SU-DHL-6 (cell line): ENCODE measurements around the gene CENPI.

Experiments used
- H2AFZ ChIP-seq: fragments of 200-600 bp; sonication (generic); 2 replicates; pipeline ENCODE4 v1.6.1; 2014; ENCODE audit warnings: low read depth, mild to moderate bottlenecking, moderate library complexity, mixed read lengths, antibody characterized with exemption, low read length; ENCODE audit not compliant: severe bottlenecking
- H3F3A ChIP-seq: fragments of 200-600 bp; shearing (Covaris generic); 2 replicates; pipeline ENCODE4 v1.6.0; 2016; ENCODE audit warnings: antibody characterized with exemption, mild to moderate bottlenecking; ENCODE audit not compliant: insufficient read depth
- H3K27ac ChIP-seq: fragments of 200-600 bp; sonication (generic); 2 replicates; pipeline ENCODE4 v1.5.1; 2016; ENCODE audit warnings: low read depth, mild to moderate bottlenecking, low read length, moderate library complexity, mixed read lengths
- H3K27me3 ChIP-seq: fragments of 200-600 bp; sonication (generic), shearing (Covaris generic); 2 replicates; pipeline ENCODE4 v1.6.0; 2014; ENCODE audit warnings: mild to moderate bottlenecking, low read length
- H3K36me3 ChIP-seq: fragments of 200-600 bp; sonication (generic); 2 replicates; pipeline ENCODE4 v1.6.1; 2014; ENCODE audit warnings: mild to moderate bottlenecking, low read length, mixed read lengths
- H3K4me2 ChIP-seq: fragments of 300-600, 200-600 bp; shearing (Covaris generic), sonication (generic); 2 replicates; pipeline ENCODE4 v1.6.0; 2014; ENCODE audit warnings: low read length, low read depth, mild to moderate bottlenecking; ENCODE audit not compliant: poor library complexity, severe bottlenecking
- H3K4me3 ChIP-seq: fragments of 200-600 bp; sonication (generic); 2 replicates; pipeline ENCODE4 v1.5.1; 2014; ENCODE audit warnings: antibody characterized with exemption, low read length, mild to moderate bottlenecking, mixed read lengths; ENCODE audit not compliant: insufficient read depth, poor library complexity, severe bottlenecking
- H3K79me2 ChIP-seq: fragments of 200-600 bp; sonication (generic); 2 replicates; pipeline ENCODE4 v1.6.1; 2014; ENCODE audit warnings: mild to moderate bottlenecking, low read length, moderate library complexity; ENCODE audit not compliant: insufficient read depth
- H3K9ac ChIP-seq: fragments of 200-600 bp; sonication (generic); 2 replicates; pipeline ENCODE4 v1.7.0; 2014; ENCODE audit warnings: mild to moderate bottlenecking, low read length
- H3K9me2 ChIP-seq: fragments of 200-600 bp; sonication (generic); replicated peaks from 2 replicates; pipeline ENCODE4 v1.6.1; 2014; ENCODE audit warnings: low read length; ENCODE audit not compliant: insufficient read depth
- H3K9me3 ChIP-seq: fragments of 200-600 bp; sonication (generic); 2 replicates; pipeline ENCODE4 v1.6.1; 2014; ENCODE audit warnings: low read length, mixed read lengths; ENCODE audit not compliant: insufficient read depth
- H4K20me1 ChIP-seq: fragments of 200-600 bp; sonication (generic); 2 replicates; pipeline ENCODE4 v1.6.1; 2014; ENCODE audit warnings: low read depth, mild to moderate bottlenecking, antibody characterized with exemption, low read length, moderate library complexity, mixed read lengths
- EZH2phosphoT487 ChIP-seq: fragments of 200-600 bp; sonication (generic), shearing (Covaris generic); conservative IDR thresholded peaks from 2 replicates; pipeline ENCODE4 v1.6.1; 2018; ENCODE audit warnings: mild to moderate bottlenecking, antibody characterized with exemption, low read length, moderate library complexity, mixed read lengths
- TF ChIP-seq, protein P1 (sequence below): fragments of 200-600 bp; sonication (generic); IDR thresholded peaks from one replicate; pipeline ENCODE4 v1.5.1; 2017; ENCODE audit warnings: antibody characterized with exemption, mild to moderate bottlenecking, low read length, moderate library complexity; ENCODE audit not compliant: insufficient read depth, poor library complexity, severe bottlenecking

The CENPI gene

DNA sequence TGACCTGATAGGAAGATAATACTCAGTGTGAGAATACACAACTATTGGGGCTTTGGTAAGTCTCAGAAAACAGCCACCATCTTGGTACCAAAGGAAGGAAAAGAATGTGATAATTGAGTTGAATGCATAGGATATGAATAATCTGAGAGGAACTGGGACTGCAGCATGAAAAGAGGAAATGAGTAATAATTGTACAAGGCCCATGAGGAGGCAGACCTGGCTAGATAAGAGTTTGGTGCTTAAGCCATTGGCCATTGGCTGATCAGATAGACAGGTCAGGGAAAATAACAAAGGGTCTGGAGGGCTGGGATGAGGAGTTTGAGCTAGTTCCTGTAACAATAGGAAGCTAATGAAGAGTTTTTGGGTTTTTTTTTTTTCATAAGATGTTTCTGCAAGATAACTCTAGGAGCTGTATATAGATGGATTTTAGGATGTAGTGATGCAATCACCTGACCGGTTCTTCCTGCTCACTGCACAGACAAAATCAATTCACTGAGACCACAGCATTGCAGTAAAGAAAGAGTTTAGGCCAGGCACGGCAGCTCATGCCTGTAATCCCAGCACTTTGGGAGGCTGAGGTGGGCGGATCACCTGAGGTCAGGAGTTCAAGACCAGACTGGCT, 40.8 kb upstream of the CENPI start:
- Histone ChIP-seq H2AFZ (no peak overlapping the region), H4K20me1 (no peaks in the 10 kb centered on the region), H3K27me3 (no peaks in the 10 kb centered on the region), H3K36me3 (no peaks in the 10 kb centered on the region), H3K9ac (no peak overlapping the region), H3K9me3 (no peaks in the 10 kb centered on the region), H3F3A (no peaks in the 10 kb centered on the region), H3K9me2 (no peaks in the 10 kb centered on the region), H3K4me2 (no peak overlapping the region), H3K79me2 (no peaks in the 10 kb centered on the region), H3K4me3 (no peak overlapping the region), H3K27ac (no peak overlapping the region)
- TF ChIP-seq, protein P1, sequence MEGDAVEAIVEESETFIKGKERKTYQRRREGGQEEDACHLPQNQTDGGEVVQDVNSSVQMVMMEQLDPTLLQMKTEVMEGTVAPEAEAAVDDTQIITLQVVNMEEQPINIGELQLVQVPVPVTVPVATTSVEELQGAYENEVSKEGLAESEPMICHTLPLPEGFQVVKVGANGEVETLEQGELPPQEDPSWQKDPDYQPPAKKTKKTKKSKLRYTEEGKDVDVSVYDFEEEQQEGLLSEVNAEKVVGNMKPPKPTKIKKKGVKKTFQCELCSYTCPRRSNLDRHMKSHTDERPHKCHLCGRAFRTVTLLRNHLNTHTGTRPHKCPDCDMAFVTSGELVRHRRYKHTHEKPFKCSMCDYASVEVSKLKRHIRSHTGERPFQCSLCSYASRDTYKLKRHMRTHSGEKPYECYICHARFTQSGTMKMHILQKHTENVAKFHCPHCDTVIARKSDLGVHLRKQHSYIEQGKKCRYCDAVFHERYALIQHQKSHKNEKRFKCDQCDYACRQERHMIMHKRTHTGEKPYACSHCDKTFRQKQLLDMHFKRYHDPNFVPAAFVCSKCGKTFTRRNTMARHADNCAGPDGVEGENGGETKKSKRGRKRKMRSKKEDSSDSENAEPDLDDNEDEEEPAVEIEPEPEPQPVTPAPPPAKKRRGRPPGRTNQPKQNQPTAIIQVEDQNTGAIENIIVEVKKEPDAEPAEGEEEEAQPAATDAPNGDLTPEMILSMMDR = no peak
- TF ChIP-seq EZH2phosphoT487 = no peak

DNA sequence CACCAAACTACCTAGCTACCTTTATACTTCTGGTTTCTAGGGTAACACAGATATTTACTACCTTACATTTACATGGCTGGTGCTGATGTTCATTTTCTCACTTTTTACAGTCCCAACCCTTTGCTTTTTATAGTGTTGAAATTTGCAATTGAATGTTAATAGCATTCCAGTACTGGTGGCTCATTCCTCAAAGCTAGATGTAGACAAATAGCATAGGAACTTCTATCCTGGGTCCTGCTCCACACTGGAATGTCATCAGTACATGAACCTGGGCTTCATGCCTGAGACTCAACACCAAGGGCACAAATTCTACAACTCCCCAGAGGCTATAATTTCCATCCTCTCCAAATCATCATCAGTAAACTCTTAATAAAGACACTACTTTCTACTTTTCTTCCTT, 35.8 kb upstream of the CENPI start:
- H4K20me1 ChIP-seq = no peaks in the 10 kb centered on the region
- no peaks in the 10 kb centered on the region for H3F3A ChIP-seq
- no peak overlapping the region for H3K4me2 ChIP-seq
- H3K9me2 ChIP-seq = no peaks in the 10 kb centered on the region
- no peaks in the 10 kb centered on the region for H3K9me3 ChIP-seq
- TF ChIP-seq, protein P1 = no peak
- TF ChIP-seq EZH2phosphoT487 = no peak
- H3K4me3 ChIP-seq = no peak overlapping the region
- H3K36me3 ChIP-seq = no peaks in the 10 kb centered on the region
- H3K27ac ChIP-seq = no peak overlapping the region
- H3K79me2 ChIP-seq = no peaks in the 10 kb centered on the region
- H3K27me3 ChIP-seq = no peaks in the 10 kb centered on the region
- no peak overlapping the region for H3K9ac ChIP-seq
- H2AFZ ChIP-seq = no peak overlapping the region

DNA sequence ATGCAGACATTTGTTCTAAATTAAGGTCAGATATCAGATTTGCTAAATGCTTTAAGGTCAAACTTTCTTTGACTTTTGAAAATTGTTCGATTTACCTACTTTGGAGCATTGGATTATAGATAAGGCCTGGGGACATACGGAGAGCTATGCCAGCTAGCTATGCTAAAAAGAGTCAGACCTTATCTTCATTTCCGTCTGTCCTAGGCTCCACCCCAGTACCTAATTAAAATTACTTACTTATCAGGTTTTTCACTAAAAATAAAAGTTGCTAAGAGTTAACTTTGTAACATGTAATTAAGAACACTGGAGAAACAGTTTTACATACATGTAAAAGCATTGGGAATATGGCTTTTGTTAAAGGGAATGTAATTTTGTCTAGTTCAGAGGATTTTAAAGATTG, 26.4 kb upstream of the CENPI start:
- Histone ChIP-seq H3K27ac (no peak overlapping the region), H3K4me2 (no peak overlapping the region), H3K9me3 (no peaks in the 10 kb centered on the region), H3K9ac (no peak overlapping the region), H2AFZ (no peak overlapping the region), H4K20me1 (no peaks in the 10 kb centered on the region), H3K9me2 (no peaks in the 10 kb centered on the region), H3K36me3 (no peaks in the 10 kb centered on the region), H3K27me3 (no peaks in the 10 kb centered on the region), H3K4me3 (no peak overlapping the region), H3F3A (no peaks in the 10 kb centered on the region), H3K79me2 (no peaks in the 10 kb centered on the region)
- no peak for TF ChIP-seq EZH2phosphoT487
- TF ChIP-seq, protein P1 = no peak
